GM23248 (cell line): ENCODE results near the gene TALDO1.

Source experiments
- EZH2 ChIP-seq: fragments of 200-600 bp; sonication (generic); IDR thresholded peaks from 2 replicates; pipeline ENCODE4 v1.6.1; 2018; ENCODE audit warnings: antibody characterized with exemption, mild to moderate bottlenecking; ENCODE audit not compliant: insufficient read depth, poor library complexity, severe bottlenecking
- EZH2phosphoT487 ChIP-seq: fragments of 200-600 bp; sonication (generic); IDR thresholded peaks from 2 replicates; pipeline ENCODE4 v1.6.1; 2018; ENCODE audit warnings: antibody characterized with exemption, moderate library complexity, mild to moderate bottlenecking, low read depth; ENCODE audit not compliant: insufficient read depth

- TF ChIP-seq EZH2 (no peak), EZH2phosphoT487 (no peak)
Measured at GRCh38 chr11:813456-814096, 66.3 kb downstream of the TALDO1 start.
